ENCODE results near the gene ANKRD33B. TPM values are rescaled to one million over a fixed set of nuclear protein-coding genes. Genes with fewer than 3 reads are reported as not detected.
"Not testable (repeated sequence)": the region's sequence is repeated elsewhere in the genome, so short reads cannot be mapped to it uniquely, and the experiment has no call there.

Gene ANKRD33B
- total and polyA plus RNA-seq, 2 donors from 2014 or later = 4.8 to 20.3 TPM

DNA sequence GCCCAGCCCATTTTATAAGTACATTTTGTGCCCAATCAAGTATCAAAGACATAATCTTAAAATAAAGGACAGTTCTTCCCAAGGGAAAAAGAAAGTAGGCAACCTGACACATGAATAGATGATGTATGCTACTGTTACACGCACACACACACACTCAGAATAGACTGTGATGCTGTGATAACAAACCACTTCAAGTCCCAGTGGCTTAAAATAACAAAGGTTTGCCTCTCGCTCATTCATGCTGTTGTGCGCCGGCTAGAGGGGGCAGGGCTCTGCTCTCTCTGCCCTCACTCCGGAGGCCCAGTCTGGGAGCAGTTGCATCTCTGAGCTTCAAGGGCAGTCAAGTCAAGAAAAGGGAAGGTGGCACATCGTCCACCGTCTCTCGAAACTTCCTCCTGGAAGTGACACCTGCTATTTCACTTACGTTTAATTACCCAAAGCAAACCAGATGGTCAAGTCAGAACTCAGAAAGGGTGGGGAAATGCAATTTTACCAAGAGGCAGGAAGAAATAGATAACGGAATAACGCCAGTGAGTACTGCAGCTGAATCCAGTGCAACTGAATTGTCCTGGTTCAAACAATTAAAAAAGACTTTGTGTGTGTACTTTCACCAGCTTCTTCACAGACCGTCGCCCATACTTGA lies 43.3 kb downstream of the ANKRD33B start:
- H3K27me3 ChIP-seq (ENCODE audit: control insufficient read depth, insufficient read depth, low read length) = no peaks in the 10 kb centered on the region
- intact Hi-C loops (cut with DNase I) = no loop called here
- DNase-seq = peak in 4 of 5 donors; percentile 55 to 67 (median 63)
- TF ChIP-seq, protein P1, sequence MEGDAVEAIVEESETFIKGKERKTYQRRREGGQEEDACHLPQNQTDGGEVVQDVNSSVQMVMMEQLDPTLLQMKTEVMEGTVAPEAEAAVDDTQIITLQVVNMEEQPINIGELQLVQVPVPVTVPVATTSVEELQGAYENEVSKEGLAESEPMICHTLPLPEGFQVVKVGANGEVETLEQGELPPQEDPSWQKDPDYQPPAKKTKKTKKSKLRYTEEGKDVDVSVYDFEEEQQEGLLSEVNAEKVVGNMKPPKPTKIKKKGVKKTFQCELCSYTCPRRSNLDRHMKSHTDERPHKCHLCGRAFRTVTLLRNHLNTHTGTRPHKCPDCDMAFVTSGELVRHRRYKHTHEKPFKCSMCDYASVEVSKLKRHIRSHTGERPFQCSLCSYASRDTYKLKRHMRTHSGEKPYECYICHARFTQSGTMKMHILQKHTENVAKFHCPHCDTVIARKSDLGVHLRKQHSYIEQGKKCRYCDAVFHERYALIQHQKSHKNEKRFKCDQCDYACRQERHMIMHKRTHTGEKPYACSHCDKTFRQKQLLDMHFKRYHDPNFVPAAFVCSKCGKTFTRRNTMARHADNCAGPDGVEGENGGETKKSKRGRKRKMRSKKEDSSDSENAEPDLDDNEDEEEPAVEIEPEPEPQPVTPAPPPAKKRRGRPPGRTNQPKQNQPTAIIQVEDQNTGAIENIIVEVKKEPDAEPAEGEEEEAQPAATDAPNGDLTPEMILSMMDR (IDR thresholded peaks at IDR 0.05; ENCODE audit: borderline replicate concordance, extremely low read depth, insufficient read depth) = no peak
- H3K27ac ChIP-seq (ENCODE audit: low read depth in 2 of 2, low read length in 2 of 2) = peak overlapping the region; percentile 68 to 71
- H3K9ac ChIP-seq (ENCODE audit: low read length in 3 of 3) = peak overlapping the region in 1 of 3 donors; percentile 21
- no peaks in the 10 kb centered on the region for H3K9me3 ChIP-seq (ENCODE audit: control insufficient read depth in 2 of 3, insufficient read depth in 1 of 3, low read length in 3 of 3)
- no peaks in the 10 kb centered on the region for H3K36me3 ChIP-seq (ENCODE audit: control insufficient read depth in 2 of 3, insufficient read depth in 3 of 3, low read length in 3 of 3)
- FAIRE-seq = no peak
- peaks cover 0 to 16% (median 9%) of the 10 kb centered on the region in 3 donors for H3K4me1 ChIP-seq (ENCODE audit: control insufficient read depth in 2 of 3, insufficient read depth in 2 of 3, low read depth in 1 of 3, low read length in 3 of 3)
- peak overlapping the region in 1 of 3 donors; percentile 4 for H3K4me3 ChIP-seq (ENCODE audit: low read length in 3 of 3)

GRCh38 chr5:10607666-10608073 lies 43.8 kb downstream of the ANKRD33B start:
- intact Hi-C loops (cut with DNase I) = no loop called here
- Histone ChIP-seq H3K9ac (ENCODE audit: low read length in 3 of 3) (peak overlapping the region in 1 of 3 donors; percentile 21), H3K4me1 (ENCODE audit: control insufficient read depth in 2 of 3, insufficient read depth in 2 of 3, low read depth in 1 of 3, low read length in 3 of 3) (peaks cover 0 to 12% (median 9%) of the 10 kb centered on the region in 3 donors), H3K4me3 (ENCODE audit: low read length in 3 of 3) (peak overlapping the region in 1 of 3 donors; percentile 4), H3K27me3 (ENCODE audit: control insufficient read depth, insufficient read depth, low read length) (no peaks in the 10 kb centered on the region), H3K9me3 (ENCODE audit: control insufficient read depth in 2 of 3, insufficient read depth in 1 of 3, low read length in 3 of 3) (no peaks in the 10 kb centered on the region), H3K36me3 (ENCODE audit: control insufficient read depth in 2 of 3, insufficient read depth in 3 of 3, low read length in 3 of 3) (no peaks in the 10 kb centered on the region), H3K27ac (ENCODE audit: low read depth in 2 of 2, low read length in 2 of 2) (peak overlapping the region; percentile 68 to 71)
- peak in 1 of 5 donors; percentile 47 for DNase-seq
- no peak for FAIRE-seq
- TF ChIP-seq, protein P1 (IDR thresholded peaks at IDR 0.05; ENCODE audit: borderline replicate concordance, extremely low read depth, insufficient read depth) = peak; percentile 25

DNA sequence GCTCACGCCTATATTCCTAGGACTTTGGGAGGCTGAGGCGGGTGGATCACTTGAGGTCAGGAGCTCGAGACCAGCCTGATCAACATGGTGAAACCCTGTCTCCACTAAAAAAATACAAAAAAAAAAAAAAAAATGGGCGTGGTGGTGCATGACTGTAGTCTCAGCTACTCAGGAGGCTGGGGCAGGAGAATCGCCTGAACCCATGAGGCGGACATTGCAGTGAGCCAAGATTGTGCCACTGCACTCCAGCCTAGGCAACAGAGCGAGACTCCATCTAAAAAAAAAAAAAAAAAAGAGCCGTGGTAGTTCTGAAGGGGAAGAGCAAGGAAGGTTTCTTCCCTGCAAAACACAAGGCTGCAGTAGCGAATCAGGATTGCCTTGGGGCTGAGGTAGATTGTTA lies 44.2 kb downstream of the ANKRD33B start:
- H3K36me3 ChIP-seq (ENCODE audit: control insufficient read depth in 2 of 3, insufficient read depth in 3 of 3, low read length in 3 of 3); H3K27me3 ChIP-seq (ENCODE audit: control insufficient read depth, insufficient read depth, low read length); intact Hi-C loops (cut with DNase I); H3K4me3 ChIP-seq (ENCODE audit: low read length in 3 of 3); DNase-seq; H3K9me3 ChIP-seq (ENCODE audit: control insufficient read depth in 2 of 3, insufficient read depth in 1 of 3, low read length in 3 of 3); FAIRE-seq: not testable (repeated sequence)
- Histone ChIP-seq H3K9ac (ENCODE audit: low read length in 3 of 3) (peak overlapping the region in 1 of 3 donors; percentile 21), H3K27ac (ENCODE audit: low read depth in 2 of 2, low read length in 2 of 2) (peak overlapping the region in 1 of 2 donors; percentile 71), H3K4me1 (ENCODE audit: control insufficient read depth in 2 of 3, insufficient read depth in 2 of 3, low read depth in 1 of 3, low read length in 3 of 3) (peaks cover 0 to 12% (median 9%) of the 10 kb centered on the region in 3 donors)

GRCh38 chr5:10610058-10610457 lies 46.2 kb downstream of the ANKRD33B start:
- FAIRE-seq = no peak
- H3K36me3 ChIP-seq (ENCODE audit: control insufficient read depth in 2 of 3, insufficient read depth in 3 of 3, low read length in 3 of 3) = no peaks in the 10 kb centered on the region

More at GRCh38 chr5:10610058-10610457, 46.2 kb downstream of the ANKRD33B start:
- TF ChIP-seq, protein P1 (IDR thresholded peaks at IDR 0.05; ENCODE audit: borderline replicate concordance, extremely low read depth, insufficient read depth) = no peak
- H3K27ac ChIP-seq (ENCODE audit: low read depth in 2 of 2, low read length in 2 of 2) = no peak overlapping the region
- intact Hi-C loops (cut with DNase I) = no loop called here
- H3K4me3 ChIP-seq (ENCODE audit: low read length in 3 of 3) = no peak overlapping the region
- peaks cover 0 to 12% (median 9%) of the 10 kb centered on the region in 3 donors for H3K4me1 ChIP-seq (ENCODE audit: control insufficient read depth in 2 of 3, insufficient read depth in 2 of 3, low read depth in 1 of 3, low read length in 3 of 3)
- no peak overlapping the region for H3K9ac ChIP-seq (ENCODE audit: low read length in 3 of 3)
- no peaks in the 10 kb centered on the region for H3K9me3 ChIP-seq (ENCODE audit: control insufficient read depth in 2 of 3, insufficient read depth in 1 of 3, low read length in 3 of 3)
- no peaks in the 10 kb centered on the region for H3K27me3 ChIP-seq (ENCODE audit: control insufficient read depth, insufficient read depth, low read length)
- DNase-seq = no peak
